GM10248 (cell line): ENCODE results near the gene SLCO3A1.

Source experiments
- CTCF ChIA-PET: fragments of 300-600 bp; sonication (Branson Sonifier 250); formaldehyde crosslinking; extraction: SDS; loops from one replicate; lab custom pipeline; 2021; ENCODE audit warnings: antibody characterized with exemption; lab: Yijun Ruan, JAX
- POLR2A ChIA-PET: fragments of 350-650 bp; sonication (Branson Sonifier 250); formaldehyde crosslinking; extraction: SDS; loops from one replicate; lab custom pipeline; 2020; ENCODE audit warnings: antibody characterized with exemption; lab: Yijun Ruan, JAX
- DNase-seq: peaks from one replicate; pipeline ENCODE4 v3.0.0; 2012; ENCODE audit errors: extremely low spot score
- CTCF ChIP-seq: IDR thresholded peaks from 2 replicates; pipeline ENCODE4 v1.5.1; 2012; ENCODE audit warnings: mild to moderate bottlenecking, low read depth; ENCODE audit errors: extremely low read depth, missing control alignments, control extremely low read depth

Gene SLCO3A1

GRCh38 chr15:91966194-91966552 lies 112.7 kb downstream of the SLCO3A1 start:
- POLR2A ChIA-PET, result no interaction called here
- TF ChIP-seq CTCF, result no peak
- CTCF ChIA-PET, result interaction anchor here (0.9 kb wide), 1 partner anchor 71 kb away, joined by 3 read pairs; no protein-coding TSS in a partner anchor
- no peak for DNase-seq

GRCh38 chr15:91967935-91968606 lies 114.6 kb downstream of the SLCO3A1 start:
- CTCF ChIA-PET, result no interaction called here
- POLR2A ChIA-PET, result no interaction called here
- TF ChIP-seq CTCF, result no peak
- DNase-seq, result no peak

- DNase-seq, result no peak
- POLR2A ChIA-PET, result no interaction called here
- CTCF ChIA-PET, result no interaction called here
- no peak for TF ChIP-seq CTCF
Observed at GRCh38 chr15:91968610-91969009, 115.1 kb downstream of the SLCO3A1 start.

- no peak for TF ChIP-seq CTCF
- DNase-seq, result no peak
- POLR2A ChIA-PET, result no interaction called here
- CTCF ChIA-PET, result no interaction called here
Observed at GRCh38 chr15:91970142-91970541, 116.6 kb downstream of the SLCO3A1 start.

GRCh38 chr15:91973481-91973880 lies 120.0 kb downstream of the SLCO3A1 start:
- no peak for TF ChIP-seq CTCF
- POLR2A ChIA-PET, result no interaction called here
- CTCF ChIA-PET, result no interaction called here
- no peak for DNase-seq

- no peak for TF ChIP-seq CTCF
- ChIA-PET CTCF (no interaction called here), POLR2A (no interaction called here)
- DNase-seq, result no peak
Observed at GRCh38 chr15:91974321-91974720, 120.8 kb downstream of the SLCO3A1 start.
